ENCODE results near the gene TBX21.

Gene TBX21

DNA sequence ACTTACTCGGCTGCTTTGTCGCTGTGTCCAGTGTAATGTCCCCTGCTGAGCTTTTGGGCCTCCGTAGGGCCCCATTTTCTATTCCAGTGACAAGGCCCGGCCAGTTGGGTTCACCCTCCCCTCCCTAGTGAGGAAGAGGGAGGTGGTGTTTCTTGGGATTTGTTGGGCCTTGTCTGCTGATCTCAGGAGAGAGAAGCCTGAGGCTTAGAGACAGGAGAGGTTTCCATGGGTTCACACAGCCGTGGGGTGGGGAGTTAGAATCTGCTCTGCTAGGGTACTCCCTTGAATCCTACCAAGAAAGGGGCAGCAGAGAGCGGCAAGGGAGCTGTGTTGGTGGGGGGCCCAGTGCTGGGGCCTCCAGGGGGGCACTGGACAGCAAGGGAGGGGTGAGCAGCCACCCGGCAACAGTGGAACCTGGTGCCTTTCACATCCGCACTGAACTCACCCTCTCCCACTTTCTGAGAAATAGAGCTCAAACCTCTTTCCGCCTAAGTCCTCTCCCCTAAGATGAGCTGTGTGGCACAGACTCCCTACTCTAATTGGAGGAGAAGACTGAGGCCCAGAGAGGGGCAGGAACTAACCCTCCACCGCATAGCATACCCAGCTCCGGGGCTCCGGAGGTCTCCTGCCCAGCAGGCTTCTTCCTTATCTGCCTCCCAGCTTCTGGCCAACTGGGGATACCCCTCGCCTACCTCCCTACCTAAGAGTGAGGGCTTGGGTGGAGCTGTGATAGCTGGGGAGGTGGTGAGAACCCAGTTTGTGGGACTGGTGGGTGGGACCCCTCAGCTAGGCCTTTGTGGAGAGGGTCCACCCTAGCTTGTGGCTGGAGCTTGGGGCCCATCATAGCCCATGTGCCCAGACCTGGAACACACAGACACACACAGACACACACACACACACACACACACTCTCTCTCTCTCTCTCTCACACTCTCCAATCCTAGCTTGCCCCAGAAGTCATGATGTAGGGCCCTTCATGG, 32.3 kb upstream of the TBX21 start:
- Histone ChIP-seq H3K4me3 (ENCODE audit: low read depth, low read length) (no peak overlapping the region), H3K4me1 (ENCODE audit: control insufficient read depth, insufficient read depth, low read length) (peaks cover 12% of the 10 kb centered on the region)

GRCh38 chr17:47701608-47702007, 31.4 kb upstream of the TBX21 start:
- no peaks in the 10 kb centered on the region for H3K27me3 ChIP-seq (ENCODE audit: control insufficient read depth, insufficient read depth, low read length)
- H3K27ac ChIP-seq (ENCODE audit: low read depth, low read length): no peak overlapping the region
- no peak overlapping the region for H3K9ac ChIP-seq (ENCODE audit: low read length)
- H3K9me3 ChIP-seq (ENCODE audit: control insufficient read depth, insufficient read depth, low read depth, low read length): no peaks in the 10 kb centered on the region
- H3K4me3 ChIP-seq (ENCODE audit: low read depth, low read length): no peak overlapping the region
- peaks cover 3% of the 10 kb centered on the region; the same call in 1 of the 2 replicates for H3K36me3 ChIP-seq (ENCODE audit: control insufficient read depth, insufficient read depth, low read length)
- peaks cover 6% of the 10 kb centered on the region; the same call in 1 of the 2 replicates for H3K4me1 ChIP-seq (ENCODE audit: control insufficient read depth, insufficient read depth, low read length)

More for the DNA sequence above, 32.3 kb upstream of the TBX21 start:
- H3K27ac ChIP-seq (ENCODE audit: low read depth, low read length): no peak overlapping the region
- H3K36me3 ChIP-seq (ENCODE audit: control insufficient read depth, insufficient read depth, low read length): peaks cover 3% of the 10 kb centered on the region; the same call in 1 of the 2 replicates
- H3K9me3 ChIP-seq (ENCODE audit: control insufficient read depth, insufficient read depth, low read depth, low read length): no peaks in the 10 kb centered on the region
- no peaks in the 10 kb centered on the region for H3K27me3 ChIP-seq (ENCODE audit: control insufficient read depth, insufficient read depth, low read length)
- H3K9ac ChIP-seq (ENCODE audit: low read length): peak overlapping the region; percentile 2

DNA sequence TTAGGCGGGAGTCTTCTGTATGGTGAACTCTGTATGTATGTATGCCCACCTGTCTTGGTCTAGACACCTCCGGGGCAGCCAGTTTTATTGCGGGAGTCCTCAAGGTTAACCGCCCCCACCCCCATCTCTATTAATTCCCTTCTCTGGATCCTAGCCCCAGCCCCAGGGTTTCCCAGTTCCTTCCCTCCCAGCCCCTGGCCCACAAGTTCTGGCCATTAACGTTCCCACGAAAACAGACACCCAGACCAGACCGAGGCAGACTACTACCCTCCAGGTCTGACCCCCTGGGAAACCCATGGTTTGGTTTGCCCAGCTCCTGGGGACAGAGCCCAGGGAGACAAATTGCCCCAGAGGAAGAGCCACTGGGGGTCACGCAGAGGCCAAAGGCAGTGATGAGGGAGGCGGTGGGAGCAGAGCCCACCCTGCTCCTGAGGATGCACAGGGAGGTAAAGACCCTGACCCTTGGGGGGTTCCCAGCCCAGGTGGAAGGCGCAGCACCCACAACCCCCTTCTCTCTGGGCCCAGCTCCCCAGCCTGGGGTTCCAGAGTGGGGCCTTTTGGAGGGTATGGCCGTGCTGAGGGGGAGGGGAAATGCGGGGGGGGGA, 30.5 kb upstream of the TBX21 start:
- Histone ChIP-seq H3K36me3 (ENCODE audit: control insufficient read depth, insufficient read depth, low read length) (no peaks in the 10 kb centered on the region), H3K27ac (ENCODE audit: low read depth, low read length) (no peak overlapping the region), H3K4me1 (ENCODE audit: control insufficient read depth, insufficient read depth, low read length) (peaks cover 6% of the 10 kb centered on the region; the same call in 1 of the 2 replicates), H3K9me3 (ENCODE audit: control insufficient read depth, insufficient read depth, low read depth, low read length) (no peaks in the 10 kb centered on the region), H3K27me3 (ENCODE audit: control insufficient read depth, insufficient read depth, low read length) (peaks cover 2% of the 10 kb centered on the region), H3K9ac (ENCODE audit: low read length) (no peak overlapping the region), H3K4me3 (ENCODE audit: low read depth, low read length) (no peak overlapping the region)

DNA sequence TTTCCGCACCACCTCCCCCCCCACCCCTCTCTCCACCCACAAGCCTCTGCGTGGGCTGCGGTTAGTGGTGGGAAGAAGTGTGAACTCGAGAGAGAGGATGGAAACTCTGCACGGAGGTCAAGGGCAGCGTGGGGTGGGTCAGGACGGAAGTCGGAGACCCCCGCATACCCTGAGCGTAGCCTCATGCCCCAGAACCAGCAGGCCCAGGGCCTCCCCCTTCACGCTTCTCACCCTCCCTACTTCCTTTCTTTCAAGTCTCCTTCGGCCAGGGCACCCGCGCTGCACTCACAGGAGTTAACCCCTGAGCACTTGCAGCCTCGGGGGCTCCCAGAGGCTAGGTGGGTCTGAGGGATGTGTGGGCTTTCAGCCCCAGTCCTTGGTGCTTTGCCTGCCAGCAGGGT, 29.8 kb upstream of the TBX21 start:
- no peaks in the 10 kb centered on the region for H3K9me3 ChIP-seq (ENCODE audit: control insufficient read depth, insufficient read depth, low read depth, low read length)
- peaks cover 9% of the 10 kb centered on the region for H3K27me3 ChIP-seq (ENCODE audit: control insufficient read depth, insufficient read depth, low read length)
- no peak overlapping the region for H3K9ac ChIP-seq (ENCODE audit: low read length)
- no peak overlapping the region for H3K4me3 ChIP-seq (ENCODE audit: low read depth, low read length)
- no peaks in the 10 kb centered on the region for H3K36me3 ChIP-seq (ENCODE audit: control insufficient read depth, insufficient read depth, low read length)
- peaks cover 6% of the 10 kb centered on the region; the same call in 1 of the 2 replicates for H3K4me1 ChIP-seq (ENCODE audit: control insufficient read depth, insufficient read depth, low read length)
- H3K27ac ChIP-seq (ENCODE audit: low read depth, low read length): no peak overlapping the region

DNA sequence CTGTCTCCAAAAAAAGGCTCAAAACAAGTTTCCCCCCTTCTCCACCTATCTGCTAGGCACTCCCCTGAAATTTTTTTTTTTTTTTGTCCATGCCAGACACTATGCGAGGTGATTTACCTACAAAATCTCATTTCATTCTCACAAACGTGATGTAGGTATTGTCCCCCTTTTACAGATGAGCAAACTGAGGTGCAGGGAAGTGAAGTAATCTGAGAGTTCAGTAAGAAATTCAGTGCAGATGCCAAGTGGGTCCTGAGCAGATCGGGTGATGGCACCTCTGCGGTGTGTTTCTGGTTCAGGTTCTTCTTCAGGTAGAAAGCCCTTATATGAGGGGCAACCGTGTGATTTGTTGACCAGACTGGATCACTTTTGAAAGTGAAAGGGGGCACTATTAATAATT, 29.4 kb upstream of the TBX21 start:
- H3K9me3 ChIP-seq (ENCODE audit: control insufficient read depth, insufficient read depth, low read depth, low read length): no peaks in the 10 kb centered on the region
- H3K27ac ChIP-seq (ENCODE audit: low read depth, low read length): no peak overlapping the region
- peaks cover 11% of the 10 kb centered on the region for H3K27me3 ChIP-seq (ENCODE audit: control insufficient read depth, insufficient read depth, low read length)
- H3K4me1 ChIP-seq (ENCODE audit: control insufficient read depth, insufficient read depth, low read length): peaks cover 6% of the 10 kb centered on the region; the same call in 1 of the 2 replicates
- no peaks in the 10 kb centered on the region for H3K36me3 ChIP-seq (ENCODE audit: control insufficient read depth, insufficient read depth, low read length)
- H3K9ac ChIP-seq (ENCODE audit: low read length): no peak overlapping the region
- H3K4me3 ChIP-seq (ENCODE audit: low read depth, low read length): no peak overlapping the region

DNA sequence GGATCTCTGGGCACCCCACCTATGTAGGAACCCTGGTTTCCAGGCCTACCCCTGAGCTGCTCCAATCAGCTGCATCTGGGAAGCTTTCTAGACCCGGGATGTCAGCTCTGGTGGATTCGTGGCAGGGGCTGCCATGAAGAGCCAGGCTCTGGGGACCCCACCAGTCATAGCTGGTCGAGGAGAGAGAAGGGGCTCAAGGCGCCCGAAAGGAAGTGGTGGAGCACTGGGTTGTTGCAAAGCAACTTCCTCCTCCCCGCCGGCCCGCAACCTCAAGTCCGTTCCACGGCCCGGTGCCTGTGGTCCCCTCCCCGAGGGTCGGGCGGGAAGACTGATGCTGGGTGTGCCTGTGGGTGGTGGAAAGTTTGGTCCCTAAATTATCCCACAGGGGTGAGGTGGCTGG, 28.9 kb upstream of the TBX21 start:
- no peak overlapping the region for H3K27ac ChIP-seq (ENCODE audit: low read depth, low read length)
- H3K27me3 ChIP-seq (ENCODE audit: control insufficient read depth, insufficient read depth, low read length): peaks cover 13% of the 10 kb centered on the region
- no peaks in the 10 kb centered on the region for H3K9me3 ChIP-seq (ENCODE audit: control insufficient read depth, insufficient read depth, low read depth, low read length)
- H3K4me3 ChIP-seq (ENCODE audit: low read depth, low read length): no peak overlapping the region
- no peaks in the 10 kb centered on the region for H3K36me3 ChIP-seq (ENCODE audit: control insufficient read depth, insufficient read depth, low read length)
- peaks cover 6% of the 10 kb centered on the region; the same call in 1 of the 2 replicates for H3K4me1 ChIP-seq (ENCODE audit: control insufficient read depth, insufficient read depth, low read length)
- no peak overlapping the region for H3K9ac ChIP-seq (ENCODE audit: low read length)

DNA sequence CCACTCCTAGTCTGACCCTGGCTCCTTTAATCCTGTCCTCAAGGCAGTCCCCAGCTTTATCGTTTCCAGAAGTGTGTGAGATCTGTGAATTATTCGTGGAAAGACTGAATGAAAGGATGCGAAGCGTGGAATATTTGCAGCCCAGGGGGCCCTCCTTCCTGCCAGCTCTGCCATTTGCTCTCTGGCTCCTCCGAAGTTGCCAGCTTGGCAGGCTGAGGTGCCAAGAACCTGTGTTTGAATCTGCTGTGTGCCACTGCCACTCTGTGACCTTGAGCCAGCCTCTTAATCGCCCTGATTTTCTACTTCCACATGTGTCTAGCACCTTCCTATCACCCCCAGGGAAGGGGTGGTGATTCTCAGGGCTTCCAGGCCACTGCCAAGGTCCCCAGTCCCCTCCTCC, 28.3 kb upstream of the TBX21 start:
- no peak overlapping the region for H3K9ac ChIP-seq (ENCODE audit: low read length)

DNA sequence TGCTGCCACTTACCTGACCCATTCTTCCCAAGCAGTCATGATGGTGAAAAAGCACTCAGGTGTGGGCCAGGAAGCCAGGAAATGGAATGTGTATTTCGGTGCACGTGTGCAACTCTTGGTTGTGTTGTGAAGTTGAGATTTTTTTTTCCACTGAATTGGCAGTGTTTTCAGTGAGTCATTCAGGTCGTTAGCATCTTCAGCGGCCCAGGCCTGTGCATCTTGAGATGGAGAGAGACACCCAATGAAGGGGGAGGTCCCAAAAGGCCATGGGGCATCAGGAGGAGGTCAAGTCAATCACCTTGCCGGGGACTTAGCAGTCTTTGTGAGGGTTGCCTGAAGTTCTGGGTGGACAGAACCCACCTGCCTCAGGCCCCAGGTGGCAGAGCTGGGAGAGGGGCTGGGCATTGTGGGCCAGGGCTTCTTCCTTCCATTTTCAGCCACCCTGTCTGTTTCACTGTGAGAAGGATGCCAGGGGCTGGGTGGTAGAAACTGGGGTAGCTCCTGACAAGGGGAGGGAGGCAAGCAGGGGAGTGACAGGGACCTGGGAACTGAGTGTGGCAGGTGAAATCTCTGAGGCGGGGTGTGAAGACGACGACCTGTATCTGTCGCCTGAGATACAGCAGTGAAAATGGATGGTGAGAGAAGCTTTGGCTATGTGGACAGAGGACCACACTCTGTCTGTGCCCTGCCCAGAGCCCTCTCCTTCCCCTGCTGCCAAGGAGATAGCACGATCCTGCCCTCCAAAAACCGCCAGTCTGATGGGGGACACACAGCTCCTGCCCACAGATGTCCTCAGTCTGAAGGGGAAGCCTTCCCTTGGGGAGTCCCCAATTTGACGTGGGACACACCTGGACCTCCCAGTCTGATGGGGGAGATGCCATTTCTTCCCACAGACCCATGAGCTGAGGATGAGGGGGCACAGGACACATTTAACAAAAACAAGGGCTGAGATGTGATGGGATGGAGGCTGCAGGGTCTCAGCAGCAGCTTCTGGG, 27.2 kb upstream of the TBX21 start:
- Histone ChIP-seq H3K36me3 (ENCODE audit: control insufficient read depth, insufficient read depth, low read length) (peaks cover 2% of the 10 kb centered on the region; the same call in 1 of the 2 replicates), H3K9ac (ENCODE audit: low read length) (no peak overlapping the region), H3K27me3 (ENCODE audit: control insufficient read depth, insufficient read depth, low read length) (peaks cover 19% of the 10 kb centered on the region), H3K4me3 (ENCODE audit: low read depth, low read length) (no peak overlapping the region), H3K27ac (ENCODE audit: low read depth, low read length) (no peak overlapping the region), H3K4me1 (ENCODE audit: control insufficient read depth, insufficient read depth, low read length) (peaks cover 6% of the 10 kb centered on the region; the same call in 1 of the 2 replicates), H3K9me3 (ENCODE audit: control insufficient read depth, insufficient read depth, low read depth, low read length) (no peaks in the 10 kb centered on the region)

More for the DNA sequence above, 28.3 kb upstream of the TBX21 start:
- Histone ChIP-seq H3K36me3 (ENCODE audit: control insufficient read depth, insufficient read depth, low read length) (no peaks in the 10 kb centered on the region), H3K4me3 (ENCODE audit: low read depth, low read length) (no peak overlapping the region), H3K27me3 (ENCODE audit: control insufficient read depth, insufficient read depth, low read length) (peaks cover 19% of the 10 kb centered on the region), H3K9me3 (ENCODE audit: control insufficient read depth, insufficient read depth, low read depth, low read length) (no peaks in the 10 kb centered on the region), H3K4me1 (ENCODE audit: control insufficient read depth, insufficient read depth, low read length) (peaks cover 6% of the 10 kb centered on the region; the same call in 1 of the 2 replicates), H3K27ac (ENCODE audit: low read depth, low read length) (no peak overlapping the region)

DNA sequence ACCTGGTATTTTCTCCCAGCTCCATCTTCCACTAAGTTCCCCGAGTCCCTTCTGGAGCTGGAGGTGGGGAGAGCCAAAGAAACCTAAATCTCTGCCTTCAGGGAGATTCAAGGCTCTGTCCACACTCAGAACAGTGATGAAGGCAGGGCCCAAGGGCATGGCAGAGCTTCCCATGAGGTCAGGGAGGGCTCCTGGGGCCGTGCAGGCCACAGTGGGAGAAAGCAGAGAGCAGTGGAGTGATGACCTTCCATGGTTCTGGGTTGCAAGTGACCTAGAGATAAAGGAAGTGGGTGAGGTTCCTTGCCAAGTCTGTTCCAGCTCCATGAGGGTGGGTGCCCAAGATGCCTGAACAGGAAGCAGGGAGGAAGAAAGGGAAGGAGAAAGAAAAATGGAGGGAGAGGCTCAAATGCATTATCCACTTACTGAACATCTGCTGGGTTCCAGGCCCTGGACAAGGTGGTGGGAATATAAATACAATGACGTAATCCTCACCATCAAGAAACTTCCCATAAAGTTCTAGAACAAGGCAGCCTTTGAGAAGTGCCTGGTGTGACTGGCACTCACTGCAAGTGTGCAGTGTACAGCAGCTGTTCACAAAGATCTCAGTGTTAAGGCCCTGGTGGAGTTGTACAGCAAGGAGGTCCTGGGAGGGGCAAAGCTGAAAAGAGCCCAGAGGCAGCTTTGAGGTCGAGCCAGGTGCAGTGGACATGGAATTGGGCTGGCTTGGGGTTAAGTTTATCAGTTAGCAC, 25.8 kb upstream of the TBX21 start:
- Histone ChIP-seq H3K4me1 (ENCODE audit: control insufficient read depth, insufficient read depth, low read length) (no peaks in the 10 kb centered on the region; the same call in 1 of the 2 replicates), H3K36me3 (ENCODE audit: control insufficient read depth, insufficient read depth, low read length) (peaks cover 4% of the 10 kb centered on the region; the same call in 1 of the 2 replicates), H3K27me3 (ENCODE audit: control insufficient read depth, insufficient read depth, low read length) (peaks cover 19% of the 10 kb centered on the region), H3K9me3 (ENCODE audit: control insufficient read depth, insufficient read depth, low read depth, low read length) (no peaks in the 10 kb centered on the region), H3K9ac (ENCODE audit: low read length) (no peak overlapping the region), H3K27ac (ENCODE audit: low read depth, low read length) (no peak overlapping the region), H3K4me3 (ENCODE audit: low read depth, low read length) (no peak overlapping the region)

DNA sequence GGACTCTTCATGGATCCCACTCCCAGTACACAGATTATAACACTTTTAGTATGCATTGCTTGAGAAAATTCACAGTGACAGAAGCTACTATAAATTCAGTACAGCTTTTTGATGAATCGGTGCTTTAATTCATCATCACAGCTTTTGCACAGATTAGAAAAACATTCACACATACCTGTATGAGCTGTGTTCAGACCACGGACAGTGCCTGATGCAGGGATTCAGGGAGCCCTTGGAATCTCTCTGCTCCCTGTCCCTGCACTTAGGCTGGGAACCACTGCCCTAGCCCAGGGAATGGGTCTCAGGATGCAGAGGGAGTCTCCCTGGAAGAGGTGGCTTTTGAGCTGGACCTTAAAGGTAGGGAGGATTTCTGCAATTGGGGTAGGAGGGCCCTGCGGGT, 25.2 kb upstream of the TBX21 start:
- H3K4me1 ChIP-seq (ENCODE audit: control insufficient read depth, insufficient read depth, low read length): no peaks in the 10 kb centered on the region; the same call in 1 of the 2 replicates

More for the DNA sequence above, 25.2 kb upstream of the TBX21 start:
- H3K4me3 ChIP-seq (ENCODE audit: low read depth, low read length): no peak overlapping the region; the same call in 1 of the 2 replicates
- H3K9ac ChIP-seq (ENCODE audit: low read length): no peak overlapping the region
- peaks cover 24% of the 10 kb centered on the region for H3K27me3 ChIP-seq (ENCODE audit: control insufficient read depth, insufficient read depth, low read length)
- H3K27ac ChIP-seq (ENCODE audit: low read depth, low read length): no peak overlapping the region
- peaks cover 4% of the 10 kb centered on the region; the same call in 1 of the 2 replicates for H3K36me3 ChIP-seq (ENCODE audit: control insufficient read depth, insufficient read depth, low read length)
- no peaks in the 10 kb centered on the region for H3K9me3 ChIP-seq (ENCODE audit: control insufficient read depth, insufficient read depth, low read depth, low read length)
